M059J (cell line): ENCODE results near the gene GPR31. TPM values are rescaled to one million over a fixed set of nuclear protein-coding genes. Genes with fewer than 3 reads are reported as not detected.
"Not testable (repeated sequence)": the region's sequence is repeated elsewhere in the genome, so short reads cannot be mapped to it uniquely, and the experiment has no call there.

Source experiments
- DNase-seq: peaks from one replicate; pipeline ENCODE4 v3.0.0-alpha.2; 2012; ENCODE audit warnings: low read depth
- total RNA-seq: library from RNA; depleted of rRNA; stranded (reverse); fragments of >200 nt; shearing (Covaris generic); gene quantifications from 2 replicates; pipeline ENCODE4 v1.2.3, GENCODE V29; 2014

Gene GPR31
- total RNA-seq, 1 experiment from 2014 or later = not detected

- not testable (repeated sequence) for DNase-seq
Measured at GRCh38 chr6:167167699-167168098, 9.9 kb upstream of the GPR31 start.

GRCh38 chr6:167165858-167166471 lies 8.2 kb upstream of the GPR31 start:
- DNase-seq = no peak

- DNase-seq = no peak
Measured at GRCh38 chr6:167164261-167164660, 6.5 kb upstream of the GPR31 start.

GRCh38 chr6:167163476-167164011 lies 5.8 kb upstream of the GPR31 start:
- DNase-seq = no peak

DNA sequence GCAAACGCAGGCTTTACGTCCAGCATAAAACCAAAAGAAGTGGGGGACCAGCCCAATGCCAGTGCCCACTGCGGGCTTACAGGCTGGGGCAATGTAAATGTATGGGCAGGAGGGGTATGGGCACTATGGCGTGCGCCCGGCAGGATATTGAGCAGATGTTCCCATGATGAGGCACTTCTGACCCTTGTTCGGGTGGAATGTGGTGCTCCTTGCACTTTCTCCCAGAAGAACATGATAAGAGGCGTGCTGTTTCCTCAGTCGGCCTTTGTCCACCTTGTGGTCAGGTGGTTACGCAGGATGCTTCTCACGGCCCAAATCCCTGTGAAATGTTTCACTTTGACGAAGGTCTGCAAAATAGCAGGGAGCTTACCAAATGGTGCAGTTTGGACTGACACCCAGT lies 4.8 kb upstream of the GPR31 start:
- no peak for DNase-seq

DNA sequence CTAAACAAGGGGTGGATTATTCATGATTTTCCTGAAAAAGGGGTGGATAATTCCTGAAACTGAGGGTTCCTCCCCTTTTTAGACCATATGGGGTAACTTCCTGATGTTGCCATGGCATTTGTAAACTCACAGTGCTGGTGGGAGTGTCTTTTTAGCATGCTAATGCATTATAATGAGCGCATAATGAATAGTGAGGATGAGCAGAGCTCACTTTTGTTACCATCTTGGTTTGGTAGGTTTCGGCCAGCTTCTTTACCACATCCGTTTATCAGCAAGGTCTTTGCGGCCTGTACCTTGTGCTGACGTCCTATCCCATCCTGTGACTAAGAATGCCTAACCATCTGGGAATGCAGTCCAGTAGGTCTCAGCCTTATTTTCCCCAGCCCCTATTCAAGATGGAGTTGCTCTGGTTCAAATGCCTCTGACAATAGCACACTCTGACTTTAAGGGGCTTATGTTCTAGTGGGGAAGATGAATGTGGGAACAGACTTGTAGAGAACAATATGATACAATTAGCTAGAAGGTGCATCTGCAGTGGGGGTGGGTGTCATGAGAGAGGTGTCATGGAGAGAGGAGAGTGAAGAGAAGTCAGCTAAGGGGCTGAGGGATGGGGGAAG lies 4.2 kb upstream of the GPR31 start:
- peak; percentile 40 for DNase-seq

GRCh38 chr6:167157414-167157813 lies 366 bp downstream of the GPR31 start:
- no peak for DNase-seq

GRCh38 chr6:167154895-167155294 lies 2.9 kb downstream of the GPR31 start:
- no peak for DNase-seq

DNA sequence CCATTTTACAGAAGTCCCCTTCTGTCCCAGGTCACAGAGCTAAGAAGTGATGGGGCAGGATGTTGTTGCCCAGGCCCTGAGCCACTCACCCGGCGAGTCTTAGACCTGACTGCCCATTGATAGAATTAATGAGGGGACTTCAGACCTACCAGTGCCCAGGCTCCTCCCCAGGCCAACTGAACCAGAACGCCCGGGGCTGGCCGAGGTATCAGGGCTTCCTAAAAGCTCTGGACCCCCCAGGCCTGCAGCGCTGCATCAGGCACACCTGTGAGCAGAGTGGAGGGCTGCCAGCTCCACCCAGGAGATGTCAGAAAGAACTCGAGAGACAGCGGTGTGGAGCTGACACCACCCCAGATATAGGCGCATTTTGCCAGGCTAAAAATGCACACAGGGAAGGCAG lies 3.5 kb downstream of the GPR31 start:
- no peak for DNase-seq

- DNase-seq = peak; percentile 57
Measured at GRCh38 chr6:167153521-167153959, 4.2 kb downstream of the GPR31 start.

GRCh38 chr6:167152862-167153261 lies 4.9 kb downstream of the GPR31 start:
- no peak for DNase-seq

GRCh38 chr6:167151648-167152047 lies 6.1 kb downstream of the GPR31 start:
- no peak for DNase-seq

GRCh38 chr6:167150941-167151549 lies 6.7 kb downstream of the GPR31 start:
- DNase-seq = no peak

DNA sequence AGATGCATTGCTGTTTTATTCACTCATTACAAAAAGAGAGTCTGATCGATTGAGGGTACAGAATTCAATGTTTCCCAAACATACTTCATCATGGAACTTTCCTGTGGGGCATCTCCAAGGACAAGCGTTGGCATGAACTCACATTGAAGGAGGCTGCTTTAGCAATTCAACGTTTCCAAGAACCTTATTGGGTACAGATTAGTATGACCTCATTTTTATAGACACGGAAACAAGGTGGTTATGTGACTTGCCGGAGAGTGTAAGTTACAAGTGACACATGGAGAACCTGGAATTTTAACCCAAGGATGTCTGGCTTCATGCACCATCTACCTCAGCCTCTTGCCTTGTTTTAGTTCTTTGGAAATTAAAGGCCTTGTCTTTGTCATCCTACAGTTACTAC lies 8.8 kb downstream of the GPR31 start:
- DNase-seq = no peak

DNA sequence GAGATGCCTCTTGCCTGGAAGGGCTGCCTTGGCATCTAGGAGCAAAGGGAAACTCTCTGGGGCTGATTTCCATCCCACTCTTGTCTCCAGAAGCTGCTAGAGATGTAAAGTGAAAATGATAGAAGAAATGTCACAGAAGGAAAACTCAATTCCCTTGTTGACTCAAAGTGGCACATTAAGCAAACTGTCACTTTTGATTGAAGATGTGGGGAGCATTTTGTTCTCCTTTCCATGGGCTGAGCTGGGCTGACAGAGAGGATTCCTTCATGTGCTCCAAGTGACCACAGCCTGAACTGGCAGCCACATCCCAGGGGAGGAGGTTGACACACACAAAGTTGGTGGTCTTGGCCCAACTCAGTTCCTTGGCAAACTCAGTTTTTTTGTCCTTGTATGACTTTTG lies 9.8 kb downstream of the GPR31 start:
- DNase-seq = no peak

DNA sequence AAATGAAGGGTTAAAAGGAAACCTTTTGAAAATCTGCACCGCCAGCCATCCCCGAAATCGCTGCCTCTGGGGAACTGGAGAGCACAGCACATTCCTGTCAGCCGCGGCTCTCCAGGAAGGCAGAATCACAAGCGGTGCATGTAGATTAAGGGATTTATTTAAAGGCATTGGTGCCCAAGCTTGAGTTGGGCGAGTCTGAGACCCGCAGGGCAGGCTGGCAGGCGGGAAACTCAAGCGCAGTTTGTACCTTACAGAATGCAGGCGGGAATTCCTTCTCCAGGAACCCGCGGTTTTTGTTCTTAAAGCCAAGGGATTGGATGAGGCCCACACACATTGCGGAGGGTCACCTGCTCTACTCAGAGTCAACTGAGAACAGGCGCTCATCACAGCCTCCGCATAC lies 10.8 kb downstream of the GPR31 start:
- no peak for DNase-seq

DNA sequence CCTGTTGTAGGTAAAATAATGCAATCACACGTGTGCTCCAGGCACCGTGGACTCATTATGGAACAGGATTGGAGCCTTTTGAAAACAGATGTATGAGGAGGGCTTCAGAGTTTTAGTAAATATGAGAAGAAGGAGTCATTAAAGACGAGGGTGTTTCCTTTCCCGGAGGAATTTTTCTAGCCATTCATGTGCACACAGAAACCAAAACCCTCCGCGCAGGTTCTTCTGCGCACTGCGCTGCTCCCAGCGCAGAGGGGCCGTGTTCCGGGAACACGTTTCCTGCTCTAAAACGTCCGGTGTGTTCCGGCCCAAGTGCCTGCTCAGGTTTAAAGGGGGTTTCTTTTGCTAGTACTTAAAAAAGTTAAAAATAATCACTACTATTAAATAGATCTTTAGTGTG lies 11.6 kb downstream of the GPR31 start:
- no peak for DNase-seq

- DNase-seq = no peak
Measured at GRCh38 chr6:167145461-167145860, 12.3 kb downstream of the GPR31 start.

- no peak for DNase-seq
Measured at GRCh38 chr6:167143041-167143440, 14.7 kb downstream of the GPR31 start.

DNA sequence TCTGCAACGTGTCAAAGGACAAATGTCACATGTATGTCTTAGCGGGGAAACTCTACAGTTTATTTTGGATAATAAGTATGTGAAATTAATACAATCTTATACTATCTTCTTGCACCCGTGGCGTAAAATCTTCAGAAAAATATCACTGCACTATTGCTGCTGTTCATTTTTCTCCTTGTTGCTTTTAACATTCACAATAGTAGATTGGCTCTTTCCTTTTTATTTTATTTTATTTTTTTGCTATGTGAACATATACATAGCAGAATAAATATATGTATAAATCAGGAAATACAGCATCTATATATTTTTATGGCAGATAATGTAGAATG lies 15.4 kb downstream of the GPR31 start:
- no peak for DNase-seq

DNA sequence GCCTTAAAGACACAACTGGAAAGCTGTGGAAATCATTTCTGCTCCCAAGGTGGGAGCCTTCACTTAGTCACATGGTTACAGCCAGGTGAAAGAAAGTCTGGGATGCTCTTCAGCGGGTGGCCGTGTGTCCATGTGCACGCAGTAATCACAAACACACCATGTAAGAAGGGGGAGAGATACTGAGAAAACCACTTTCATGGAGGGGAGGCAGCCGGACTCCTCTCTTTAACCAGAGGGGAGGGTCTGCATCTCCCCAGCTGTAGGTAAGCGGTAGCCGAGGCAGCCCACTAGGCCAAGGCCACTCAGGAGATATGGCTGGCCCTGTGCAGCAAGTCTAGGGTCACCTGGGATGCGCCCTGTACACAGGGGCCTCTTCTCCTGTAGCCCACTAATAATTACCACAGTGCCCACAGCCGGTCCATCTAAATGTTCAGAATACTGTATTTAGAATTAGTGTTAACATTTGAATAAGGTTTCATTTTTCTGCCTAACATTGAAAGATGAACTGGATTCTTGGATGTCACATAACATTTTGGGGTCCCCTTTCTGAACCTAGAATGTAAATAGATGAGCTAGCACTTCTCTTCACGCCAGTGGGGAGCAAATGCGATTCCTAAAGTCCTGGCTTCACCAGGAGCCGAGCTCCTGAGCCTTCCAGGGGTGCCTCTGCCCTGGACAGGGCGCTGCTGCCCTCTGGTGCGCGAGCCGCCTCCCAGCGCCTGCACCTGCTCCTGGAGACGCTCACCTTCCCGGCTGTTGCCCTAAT lies 15.9 kb downstream of the GPR31 start:
- peak; percentile 30 for DNase-seq
